Measurements from ENCODE around the gene TXNRD1. TPM values are rescaled to one million over a fixed set of nuclear protein-coding genes. Genes with fewer than 3 reads are reported as not detected.
A peak's percentile ranks its signal among the peaks of the same experiment; 100 is the strongest.
"Not testable (repeated sequence)": the region's sequence is repeated elsewhere in the genome, so short reads cannot be mapped to it uniquely, and the experiment has no call there.

TXNRD1 gene
- total RNA-seq, 1 experiment from 2014 or later = 72.8 TPM

DNA sequence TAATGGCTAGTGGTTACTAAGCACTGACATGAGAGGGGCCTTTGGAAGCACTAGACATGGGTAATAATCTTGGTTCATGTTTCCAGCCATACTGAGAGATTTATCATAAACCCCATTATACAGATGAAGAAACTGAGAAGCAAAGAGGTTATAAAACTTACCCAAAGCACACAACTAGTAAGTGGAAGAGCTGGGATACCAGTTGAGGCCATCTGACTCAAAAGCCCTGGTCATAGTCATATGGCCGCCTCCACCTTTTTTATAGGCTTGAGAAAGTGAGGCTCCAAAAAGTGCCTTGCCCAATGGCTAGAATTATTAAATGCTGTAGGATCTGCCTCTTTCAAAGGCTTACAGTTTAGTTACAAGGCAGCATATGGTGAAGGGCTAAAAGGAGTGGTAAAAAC is 944 bp downstream of the TXNRD1 start:
- H3K4me1 ChIP-seq = peaks cover 12% of the 10 kb centered on the region
- no peak overlapping the region for H3K4me3 ChIP-seq
- no peaks in the 10 kb centered on the region for H3K27me3 ChIP-seq
- H3K36me3 ChIP-seq = no peaks in the 10 kb centered on the region
- DNase-seq = no peak
- H3K9me3 ChIP-seq (replicated peaks) = no peaks in the 10 kb centered on the region
- H3K27ac ChIP-seq = no peak overlapping the region

DNA sequence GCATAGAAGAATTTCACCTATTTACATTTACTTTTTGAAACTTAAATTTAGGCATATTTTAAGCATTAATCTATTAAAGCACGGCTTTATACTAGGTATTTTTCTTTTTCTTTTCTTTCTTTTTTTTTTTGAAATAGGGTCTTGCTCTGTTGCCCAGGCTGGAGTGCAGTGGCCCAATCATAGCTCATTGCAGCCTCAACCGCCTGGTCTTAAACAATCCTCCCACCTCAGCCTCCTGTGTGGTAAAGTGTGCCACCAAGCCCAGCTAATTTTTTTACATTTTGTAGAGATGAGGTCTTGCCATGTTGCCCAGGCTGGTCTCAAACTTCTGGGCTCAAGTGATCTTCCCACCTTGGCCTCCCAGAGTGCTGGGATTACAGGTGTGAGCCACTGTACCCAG is 2.9 kb downstream of the TXNRD1 start:
- not testable (repeated sequence) for H3K9me3 ChIP-seq (replicated peaks); DNase-seq; H3K27me3 ChIP-seq; H3K27ac ChIP-seq; H3K36me3 ChIP-seq; H3K4me3 ChIP-seq
- H3K4me1 ChIP-seq = peaks cover 12% of the 10 kb centered on the region

DNA sequence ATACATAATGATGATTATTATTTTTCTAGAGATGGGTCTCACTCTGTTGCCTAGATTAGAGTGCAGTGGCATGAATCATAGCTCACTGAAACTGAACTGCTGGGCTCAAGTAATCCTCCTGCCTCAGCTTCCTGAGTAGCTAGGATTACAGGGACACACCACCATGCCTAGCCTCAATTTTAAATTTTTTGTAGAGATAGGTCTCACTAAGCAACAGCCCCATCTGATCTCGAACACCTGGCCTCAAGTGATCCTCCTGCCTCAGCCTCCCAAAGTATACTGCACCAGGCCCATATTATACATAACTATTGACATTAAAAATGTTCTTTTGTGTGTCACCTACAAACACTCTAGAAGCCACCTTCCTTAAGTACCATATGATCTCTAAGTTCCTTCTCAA is 3.4 kb downstream of the TXNRD1 start:
- H3K4me3 ChIP-seq = no peak overlapping the region
- DNase-seq = no peak
- H3K4me1 ChIP-seq = peaks cover 12% of the 10 kb centered on the region
- H3K9me3 ChIP-seq (replicated peaks) = no peaks in the 10 kb centered on the region
- no peaks in the 10 kb centered on the region for H3K36me3 ChIP-seq
- no peaks in the 10 kb centered on the region for H3K27me3 ChIP-seq
- no peak overlapping the region; the same call in 1 of the 2 replicates for H3K27ac ChIP-seq

DNA sequence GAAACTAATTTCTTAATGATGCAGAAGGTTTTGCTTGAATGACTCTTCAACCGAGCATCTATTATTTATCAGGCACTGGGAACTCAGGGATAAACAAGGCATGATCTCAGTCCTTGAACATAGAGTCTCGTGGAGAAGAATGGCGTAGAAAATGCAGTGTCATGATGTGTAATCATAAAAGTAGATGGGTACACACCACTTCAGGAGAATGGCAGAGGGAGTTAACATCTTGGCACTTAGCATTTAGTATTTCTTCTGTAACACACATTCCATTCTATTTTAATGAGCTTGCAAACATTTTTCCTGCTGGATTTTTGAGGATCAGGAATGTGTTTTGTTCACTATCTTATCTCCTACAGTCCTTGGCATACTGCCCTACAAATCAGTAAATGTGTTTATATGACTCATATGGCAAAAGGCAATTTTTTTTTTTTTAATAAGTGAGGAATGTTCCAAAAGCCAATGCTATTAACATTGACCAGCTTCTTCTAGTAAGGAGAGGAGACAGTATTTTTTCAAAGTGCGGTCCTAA is 3.8 kb downstream of the TXNRD1 start:
- DNase-seq = peak in 1 of 2 experiments; percentile 24
- no peak overlapping the region for H3K4me3 ChIP-seq
- H3K4me1 ChIP-seq = peaks cover 12% of the 10 kb centered on the region

DNA sequence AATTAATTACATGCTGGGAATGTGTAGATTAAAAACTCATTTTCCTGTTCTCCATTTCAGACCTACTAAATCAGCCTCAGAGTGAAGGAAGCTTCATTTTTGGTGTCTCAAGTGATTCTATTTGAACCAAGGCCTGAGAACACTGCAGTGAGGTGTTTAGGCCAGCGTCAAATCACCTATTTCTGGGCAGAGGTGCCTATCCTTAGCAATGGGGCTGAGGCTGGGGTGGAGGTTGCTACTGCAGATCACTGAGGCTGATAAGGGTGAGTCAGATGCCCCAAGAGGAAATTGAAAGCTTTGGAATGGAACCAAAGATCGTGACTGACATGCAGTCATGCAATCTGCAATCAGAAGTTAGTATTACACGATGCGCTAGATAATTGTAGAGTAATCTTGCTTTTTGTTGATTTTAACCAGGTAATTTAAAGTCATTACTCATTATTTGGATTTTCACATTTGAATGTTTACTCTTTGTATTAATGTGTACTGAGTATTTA is 4.4 kb downstream of the TXNRD1 start:
- Histone ChIP-seq H3K36me3 (no peaks in the 10 kb centered on the region), H3K4me1 (peaks cover 12% of the 10 kb centered on the region), H3K9me3 (replicated peaks) (no peaks in the 10 kb centered on the region), H3K4me3 (no peak overlapping the region), H3K27me3 (no peaks in the 10 kb centered on the region), H3K27ac (no peak overlapping the region; the same call in 1 of the 2 replicates)
- peak; percentile 20 to 31 for DNase-seq

More for the DNA sequence above, 3.8 kb downstream of the TXNRD1 start:
- no peaks in the 10 kb centered on the region for H3K36me3 ChIP-seq
- no peaks in the 10 kb centered on the region for H3K9me3 ChIP-seq (replicated peaks)
- H3K27me3 ChIP-seq = no peaks in the 10 kb centered on the region
- H3K27ac ChIP-seq = no peak overlapping the region; the same call in 1 of the 2 replicates

DNA sequence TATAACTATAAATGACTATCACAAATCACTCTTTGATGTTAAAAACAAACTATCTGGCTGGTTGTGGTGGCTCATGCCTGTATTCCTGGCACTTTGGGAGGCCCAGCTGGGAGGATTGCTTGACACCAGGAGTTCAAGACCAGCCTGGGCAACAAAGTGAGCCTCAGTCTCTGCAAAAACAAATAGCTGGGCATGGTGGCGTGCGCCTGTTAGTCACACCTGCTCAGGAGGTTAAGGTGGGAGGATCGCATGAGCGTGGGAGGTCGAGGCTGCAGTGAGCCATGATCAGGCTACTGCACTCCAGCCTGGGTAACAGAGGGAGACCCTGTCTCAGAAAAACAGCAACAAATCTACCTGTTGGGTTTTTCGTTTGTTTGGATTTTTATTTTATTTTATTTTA is 5.4 kb downstream of the TXNRD1 start:
- Histone ChIP-seq H3K36me3 (no peaks in the 10 kb centered on the region), H3K27me3 (no peaks in the 10 kb centered on the region), H3K27ac (no peak overlapping the region), H3K4me1 (peaks cover 12% of the 10 kb centered on the region), H3K4me3 (no peak overlapping the region), H3K9me3 (replicated peaks) (no peaks in the 10 kb centered on the region)
- no peak for DNase-seq

DNA sequence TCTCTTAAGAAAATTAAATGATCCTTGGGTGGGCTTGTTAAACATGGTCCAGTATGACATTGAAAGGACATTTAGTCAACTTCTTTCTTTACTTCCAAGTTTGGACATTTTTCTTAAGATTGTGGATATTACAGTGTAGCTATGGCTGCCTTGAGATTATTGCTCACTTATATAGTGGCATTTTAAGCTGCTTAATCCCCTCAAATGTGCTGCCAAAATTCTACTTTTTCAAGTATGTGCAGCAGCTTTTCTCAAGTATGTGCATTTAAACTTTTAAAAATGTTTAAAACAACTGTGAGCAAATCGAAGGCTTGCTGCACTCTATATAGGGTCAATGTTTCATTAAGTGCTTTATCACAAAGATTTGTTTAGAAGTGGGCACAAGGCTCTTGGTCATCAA is 7.4 kb downstream of the TXNRD1 start:
- Histone ChIP-seq H3K4me1 (peaks cover 12% of the 10 kb centered on the region), H3K36me3 (no peaks in the 10 kb centered on the region), H3K27ac (no peak overlapping the region), H3K27me3 (no peaks in the 10 kb centered on the region), H3K4me3 (no peak overlapping the region), H3K9me3 (replicated peaks) (no peaks in the 10 kb centered on the region)
- no peak for DNase-seq

DNA sequence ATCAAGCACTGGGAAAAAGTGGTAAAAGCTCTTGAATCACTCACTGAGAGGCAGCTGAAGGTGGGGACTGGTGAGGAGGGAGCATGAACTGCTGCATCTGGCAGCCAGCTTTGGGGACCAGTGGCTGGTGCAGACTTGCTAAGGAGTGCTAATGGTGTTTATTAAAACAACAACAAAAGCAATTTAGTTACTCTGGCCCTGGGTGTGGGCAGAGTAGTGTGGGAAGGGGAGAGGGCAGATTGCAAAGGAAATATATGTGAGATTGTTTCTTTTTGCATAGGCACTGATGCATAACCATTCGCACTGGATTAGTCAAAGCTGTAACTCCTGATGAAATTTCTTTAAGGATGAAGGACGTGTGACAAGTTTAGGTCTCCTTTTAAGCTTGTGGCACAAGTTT is 8.1 kb downstream of the TXNRD1 start:
- no peaks in the 10 kb centered on the region for H3K36me3 ChIP-seq
- DNase-seq = no peak
- H3K9me3 ChIP-seq (replicated peaks) = no peaks in the 10 kb centered on the region
- H3K27ac ChIP-seq = no peak overlapping the region
- no peaks in the 10 kb centered on the region for H3K27me3 ChIP-seq
- H3K4me3 ChIP-seq = no peak overlapping the region
- H3K4me1 ChIP-seq = peaks cover 12% of the 10 kb centered on the region

DNA sequence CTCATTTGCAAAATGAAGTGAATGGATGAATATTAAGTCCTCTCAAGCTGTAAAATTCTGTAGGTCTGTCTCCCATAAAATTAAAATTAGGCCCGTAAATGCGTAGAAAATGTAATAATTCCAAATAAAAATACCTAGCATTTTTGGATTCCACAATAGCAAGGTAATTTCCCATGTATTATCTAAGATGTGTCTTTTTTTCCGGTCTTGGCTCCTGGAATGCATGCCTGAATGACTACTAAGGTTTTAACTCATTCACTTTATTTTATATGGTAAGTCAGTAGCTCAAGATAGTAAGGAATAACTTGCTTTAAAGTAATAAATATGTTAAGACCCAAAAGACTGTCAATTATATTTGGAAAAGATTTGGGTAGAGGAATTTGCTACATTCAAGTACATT is 11.1 kb downstream of the TXNRD1 start:
- no peak for DNase-seq
- Histone ChIP-seq H3K36me3 (no peaks in the 10 kb centered on the region), H3K27ac (no peak overlapping the region)

DNA sequence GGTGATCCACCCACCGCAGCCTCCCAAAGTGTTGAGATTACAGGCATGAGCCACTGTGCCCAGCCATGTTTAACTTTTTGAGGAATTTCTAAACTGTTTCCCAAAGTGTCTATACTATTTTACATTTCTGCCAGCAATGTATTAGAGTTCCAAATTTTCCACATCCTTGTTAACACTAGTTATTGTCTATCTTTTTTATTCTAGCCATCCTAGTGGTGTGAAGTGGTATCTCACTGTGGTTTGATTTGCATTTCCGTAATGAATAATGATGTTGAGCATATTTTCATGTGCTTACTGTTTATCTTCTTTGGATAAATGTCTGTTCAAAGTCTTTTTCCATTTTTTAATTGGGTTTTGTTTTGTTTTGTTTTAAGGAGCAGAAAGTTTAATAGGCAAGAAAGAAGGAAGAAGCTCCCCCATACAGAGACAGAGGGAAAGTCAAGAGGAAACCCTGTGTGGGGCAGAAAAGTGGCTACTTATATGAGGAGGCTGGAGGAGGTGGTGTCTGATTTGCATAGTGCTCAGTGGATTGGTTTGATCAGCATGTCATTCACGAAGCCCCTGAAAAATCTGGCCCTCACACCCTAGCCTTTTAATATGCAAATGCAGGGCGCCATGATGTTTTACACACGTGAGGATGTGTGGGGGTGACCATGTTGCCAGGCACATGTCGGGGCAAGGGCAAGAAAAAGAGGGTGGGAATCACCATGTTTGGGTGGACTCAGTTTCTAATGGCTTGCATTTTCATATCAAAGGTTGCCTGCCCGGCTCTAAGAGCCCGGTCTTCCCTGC is 14.9 kb downstream of the TXNRD1 start:
- no peak for DNase-seq
- Histone ChIP-seq H3K4me1 (no peaks in the 10 kb centered on the region), H3K27ac (no peak overlapping the region), H3K36me3 (no peaks in the 10 kb centered on the region), H3K4me3 (no peak overlapping the region), H3K9me3 (replicated peaks) (peaks cover 4% of the 10 kb centered on the region; the same call in 1 of the 2 replicates), H3K27me3 (no peaks in the 10 kb centered on the region)

More for the DNA sequence above, 11.1 kb downstream of the TXNRD1 start:
- H3K27me3 ChIP-seq = no peaks in the 10 kb centered on the region
- H3K9me3 ChIP-seq (replicated peaks) = no peaks in the 10 kb centered on the region
- H3K4me1 ChIP-seq = no peaks in the 10 kb centered on the region
- no peak overlapping the region for H3K4me3 ChIP-seq

DNA sequence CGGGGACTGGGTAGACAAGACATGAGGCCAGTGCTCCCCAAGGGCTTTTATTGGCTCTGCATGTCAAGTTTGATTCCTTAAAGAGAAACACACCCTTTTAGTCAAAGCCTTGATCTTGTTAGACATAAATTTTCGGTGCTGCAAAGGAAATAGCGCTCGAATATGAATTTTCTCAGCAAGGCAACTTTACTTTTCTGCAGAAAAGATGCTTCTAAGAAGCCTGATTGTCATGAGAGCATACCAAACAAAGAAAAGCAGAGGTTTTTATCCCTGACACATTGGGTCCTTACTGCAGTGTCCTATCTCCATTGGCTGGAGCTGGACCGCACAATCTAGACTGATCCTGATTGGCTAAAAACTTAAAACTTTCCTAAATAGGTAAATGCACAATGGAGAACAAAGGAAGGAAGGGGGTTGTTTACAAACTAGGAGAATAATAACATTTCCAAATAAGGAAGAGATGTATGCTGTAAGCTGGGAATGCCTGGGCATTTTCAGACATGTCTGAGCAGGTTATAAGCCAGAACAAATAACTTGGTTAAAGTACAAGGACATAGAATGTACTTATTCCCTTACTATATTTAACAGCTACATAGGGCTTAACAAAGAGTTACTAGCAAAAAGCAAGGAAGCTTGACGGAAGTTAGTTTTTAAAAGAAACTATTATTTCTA is 17.2 kb downstream of the TXNRD1 start:
- Histone ChIP-seq H3K36me3 (no peaks in the 10 kb centered on the region), H3K27ac (no peak overlapping the region), H3K9me3 (replicated peaks) (peaks cover 10% of the 10 kb centered on the region; the same call in 1 of the 2 replicates), H3K4me1 (no peaks in the 10 kb centered on the region), H3K27me3 (no peaks in the 10 kb centered on the region), H3K4me3 (no peak overlapping the region)
- no peak for DNase-seq

DNA sequence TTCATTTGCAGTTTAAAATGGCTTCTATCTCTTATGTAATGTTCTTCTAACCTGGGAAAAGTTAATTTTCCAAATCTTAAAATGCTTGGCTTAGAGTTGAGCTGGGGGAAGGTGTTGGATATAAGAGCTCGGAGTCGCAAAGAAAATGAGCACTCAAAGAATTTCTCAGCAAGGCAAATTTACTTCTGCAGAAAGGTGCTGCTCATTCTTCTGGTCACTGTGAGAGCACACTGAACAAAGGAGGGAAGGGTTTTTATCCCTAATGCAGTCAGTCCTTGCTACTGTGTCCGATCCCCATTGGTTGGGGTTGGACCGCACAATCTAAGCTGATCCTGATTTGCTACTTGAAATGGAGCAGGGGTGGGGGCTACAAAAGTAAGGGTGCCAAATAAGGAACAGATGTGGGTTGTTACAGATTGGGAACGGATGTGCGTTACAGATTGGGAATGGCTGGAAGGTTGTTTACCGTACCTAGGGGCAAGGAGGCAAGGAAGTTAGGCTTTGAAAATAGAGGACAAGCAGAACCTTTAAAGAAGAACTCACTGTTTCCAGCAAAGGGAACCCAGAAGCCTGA is 19.4 kb downstream of the TXNRD1 start:
- H3K9me3 ChIP-seq (replicated peaks) = peaks cover 10% of the 10 kb centered on the region; the same call in 1 of the 2 replicates
- H3K4me3 ChIP-seq = no peak overlapping the region
- H3K27ac ChIP-seq = no peak overlapping the region
- H3K36me3 ChIP-seq = no peaks in the 10 kb centered on the region
- H3K27me3 ChIP-seq = no peaks in the 10 kb centered on the region
- no peaks in the 10 kb centered on the region for H3K4me1 ChIP-seq
- no peak for DNase-seq

DNA sequence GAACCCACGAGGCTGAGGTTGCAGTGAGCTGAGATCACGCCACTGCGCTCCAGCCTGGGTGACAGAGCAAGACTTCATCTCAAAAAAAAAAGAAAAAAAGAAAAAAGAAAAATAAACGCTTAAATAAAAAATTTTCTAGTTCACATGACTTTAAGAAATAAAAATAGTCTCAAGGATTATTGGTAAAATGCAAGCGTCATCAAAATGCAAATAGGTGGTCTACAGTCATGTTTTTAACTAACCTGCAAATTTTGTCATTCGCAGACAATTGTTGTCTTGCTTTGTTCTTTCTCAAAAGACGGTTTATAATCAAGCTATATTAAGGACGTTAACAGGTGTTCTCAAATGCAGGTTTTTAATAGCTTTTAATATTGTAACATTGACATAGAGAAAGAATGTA is 22.4 kb downstream of the TXNRD1 start:
- Histone ChIP-seq H3K4me1 (no peaks in the 10 kb centered on the region), H3K9me3 (replicated peaks) (peaks cover 10% of the 10 kb centered on the region; the same call in 1 of the 2 replicates), H3K27ac (no peak overlapping the region), H3K27me3 (no peaks in the 10 kb centered on the region), H3K36me3 (no peaks in the 10 kb centered on the region), H3K4me3 (no peak overlapping the region)
- no peak for DNase-seq

DNA sequence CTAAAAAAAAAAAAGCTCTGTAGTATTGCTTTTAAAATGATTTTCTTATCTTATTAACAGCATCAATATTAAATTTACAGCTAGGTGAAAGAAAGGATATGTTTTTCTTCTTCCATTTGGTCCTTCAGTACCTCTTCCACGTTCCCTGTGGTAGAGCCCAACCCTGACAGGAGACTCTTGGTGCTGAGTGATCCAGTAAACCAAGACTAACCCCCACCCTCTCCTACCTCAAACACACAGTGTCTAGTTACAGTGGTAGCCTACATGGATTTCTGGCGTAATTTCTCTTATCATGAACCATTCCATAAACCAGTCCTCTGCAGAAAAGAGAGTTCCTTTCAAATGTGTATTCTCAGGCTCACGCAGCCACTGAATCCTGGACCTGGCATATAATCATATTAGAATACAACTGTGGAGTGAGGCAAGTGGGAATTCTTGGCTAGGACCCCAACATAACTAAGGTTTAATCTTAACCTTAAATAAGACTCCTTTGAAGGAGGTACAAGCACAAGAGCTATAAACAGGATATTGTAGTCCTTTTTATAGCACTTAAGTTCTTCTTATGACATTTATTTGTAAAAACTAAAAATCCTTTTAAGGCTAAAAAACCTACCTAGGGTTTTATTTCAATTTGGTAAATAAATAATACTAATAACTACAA is 27.1 kb downstream of the TXNRD1 start:
- H3K4me1 ChIP-seq = no peaks in the 10 kb centered on the region
- no peaks in the 10 kb centered on the region for H3K36me3 ChIP-seq
- H3K27ac ChIP-seq = no peak overlapping the region
- H3K27me3 ChIP-seq = no peaks in the 10 kb centered on the region
- no peak for DNase-seq
- no peak overlapping the region for H3K4me3 ChIP-seq
- H3K9me3 ChIP-seq (replicated peaks) = no peaks in the 10 kb centered on the region
